Panc1 (cell line): ENCODE results near the gene ZNF431. TPM values are rescaled to one million over a fixed set of nuclear protein-coding genes. Genes with fewer than 3 reads are reported as not detected.

ENCODE experiments used
- ATAC-seq: fragments of 200-7000 bp; cut with Tn5 transposase; 2 replicates; pipeline ENCODE4 v1.9.1; 2020; ENCODE audit warnings: mild to moderate bottlenecking, moderate library complexity
- BruUV-seq: library from RNA; stranded (reverse); fragments of 400-500 nt; replicated peaks from 2 replicates; lab custom pipeline; 2021; lab: Mats Ljungman, UMichigan
- CTCF ChIA-PET: fragments of 300-600 bp; sonication (Branson Sonifier 250); formaldehyde crosslinking; loops from one replicate; lab custom pipeline; 2022; ENCODE audit warnings: antibody characterized with exemption; lab: Charles Lee
- POLR2A ChIA-PET: fragments of 300-600 bp; sonication (Branson Sonifier 250); formaldehyde crosslinking; loops from one replicate; lab custom pipeline; 2022; ENCODE audit warnings: antibody characterized with exemption; lab: Charles Lee
- DNase-seq: peaks from one replicate; pipeline ENCODE4 v3.0.0-alpha.2; 2010; ENCODE audit warnings: low read depth, low spot score
- H3K27ac ChIP-seq: 2 replicates; pipeline ENCODE4 v1.5.1; 2011; ENCODE audit warnings: mild to moderate bottlenecking, low read length, inconsistent platforms
- H3K27me3 ChIP-seq: fragments of 200-500 bp; sonication (Bioruptor generic); 2 replicates; pipeline ENCODE4 v1.6.0; 2014; ENCODE audit warnings: low read length, inconsistent platforms; ENCODE audit not compliant: control insufficient read depth, insufficient read depth
- H3K36me3 ChIP-seq: fragments of 200-500 bp; sonication (Bioruptor generic); 2 replicates; pipeline ENCODE4 v1.5.1; 2014; ENCODE audit warnings: inconsistent platforms, mild to moderate bottlenecking, low read length, moderate library complexity; ENCODE audit not compliant: control insufficient read depth, insufficient read depth
- H3K4me1 ChIP-seq: 2 replicates; pipeline ENCODE4 v1.5.1; 2011; ENCODE audit warnings: inconsistent platforms, mild to moderate bottlenecking, low read length, moderate library complexity; ENCODE audit not compliant: control insufficient read depth, insufficient read depth
- H3K4me3 ChIP-seq, 2 experiments: 2 replicates each; pipeline ENCODE4 v1.5.1; 2011 to 2012; ENCODE audit warnings: low read depth in 2 of 2, low read length in 2 of 2, mild to moderate bottlenecking in 2 of 2, inconsistent platforms in 1 of 2, moderate library complexity in 1 of 2
- H3K9me3 ChIP-seq: fragments of 200-500 bp; sonication (Bioruptor generic); 2 replicates; pipeline ENCODE4 v1.5.1; 2014; ENCODE audit warnings: low read depth, mild to moderate bottlenecking, inconsistent platforms, low read length, moderate library complexity; ENCODE audit not compliant: control insufficient read depth, insufficient read depth
- CTCF ChIP-seq: fragments of 450-650 bp; IDR thresholded peaks from 2 replicates; pipeline ENCODE4 v1.5.1; 2017; ENCODE audit warnings: mild to moderate bottlenecking
- POLR2AphosphoS5 ChIP-seq: IDR thresholded peaks from 2 replicates; pipeline ENCODE4 v1.6.1; 2012; ENCODE audit warnings: mild to moderate bottlenecking, low read depth, low read length, moderate library complexity
- REST ChIP-seq, 2 experiments: IDR thresholded peaks; 2 replicates each; pipeline ENCODE4 v1.6.1; 2011 to 2012; ENCODE audit warnings: low read depth in 2 of 2, control low read depth in 1 of 2, low read length in 1 of 2, mild to moderate bottlenecking in 1 of 2, moderate library complexity in 1 of 2; ENCODE audit not compliant: insufficient read depth in 1 of 2
- SIN3A ChIP-seq: IDR thresholded peaks from 2 replicates; pipeline ENCODE4 v1.6.1; 2012; ENCODE audit warnings: low read depth, mild to moderate bottlenecking, low read length, moderate library complexity, borderline replicate concordance; ENCODE audit not compliant: insufficient read depth
- TCF7L2 ChIP-seq: IDR thresholded peaks from 2 replicates; pipeline ENCODE4 v1.6.1; 2011; ENCODE audit warnings: mild to moderate bottlenecking, low read depth, low read length, inconsistent platforms
- in situ Hi-C: cut with HindIII; loops from 2 replicates; pipeline ENCODE4 v1.10.0; 2016; ENCODE audit warnings: low sequenced_read_pairs, low pct_unique_long_range_greater_than_20kb
- intact Hi-C: fragments of 100-400 bp; cut with micrococcal nuclease; formaldehyde crosslinking; loops from one replicate; pipeline ENCODE4 v1.10.0; 2022; ENCODE audit not compliant: unreplicated experiment
- total RNA-seq: library from RNA; stranded (reverse); gene quantifications from one replicate; pipeline ENCODE4 v1.2.1, GENCODE V29; 2021; ENCODE audit not compliant: unreplicated experiment

The ZNF431 gene
- total RNA-seq, 1 experiment from 2014 or later = 10.8 TPM

GRCh38 chr19:21149877-21150276, 8.0 kb downstream of the ZNF431 start:
- ChIA-PET CTCF (no interaction called here), POLR2A (no interaction called here)
- H3K27me3 ChIP-seq = no peaks in the 10 kb centered on the region
- H3K36me3 ChIP-seq = peaks cover 7% of the 10 kb centered on the region; the same call in 1 of the 2 replicates
- DNase-seq = no peak
- in situ Hi-C loops = loop anchor here (5.0 kb wide), 1 partner anchor 63 kb away; no protein-coding TSS in a partner anchor
- intact Hi-C loops = no loop called here
- TF ChIP-seq REST (IDR thresholded peaks at IDR 0.05; ENCODE audit: insufficient read depth in 1 of 2, low read depth in 2 of 2, low read length in 1 of 2) (no peak), TCF7L2 (no peak), SIN3A (no peak), POLR2AphosphoS5 (no peak), CTCF (no peak)
- no peak for ATAC-seq
- no peaks in the 10 kb centered on the region for H3K4me1 ChIP-seq
- BruUV-seq = no TSS peak
- H3K4me3 ChIP-seq = no peak overlapping the region
- 0 out of 2 replicates have a peak, but pooled peaks cover 3% of the 10 kb centered on the region for H3K9me3 ChIP-seq
- no peak overlapping the region for H3K27ac ChIP-seq

GRCh38 chr19:21151460-21151859, 9.6 kb downstream of the ZNF431 start:
- no peaks in the 10 kb centered on the region for H3K27me3 ChIP-seq
- TF ChIP-seq REST (IDR thresholded peaks at IDR 0.05; ENCODE audit: insufficient read depth in 1 of 2, low read depth in 2 of 2, low read length in 1 of 2) (no peak), SIN3A (no peak), TCF7L2 (no peak), CTCF (no peak), POLR2AphosphoS5 (no peak)
- 0 out of 2 replicates have a peak, but pooled peaks cover 3% of the 10 kb centered on the region for H3K9me3 ChIP-seq
- DNase-seq = no peak
- peaks cover 7% of the 10 kb centered on the region; the same call in 1 of the 2 replicates for H3K36me3 ChIP-seq
- no peak for ATAC-seq
- no peaks in the 10 kb centered on the region for H3K4me1 ChIP-seq
- CTCF ChIA-PET = no interaction called here
- intact Hi-C loops = no loop called here
- no peak overlapping the region for H3K27ac ChIP-seq
- H3K4me3 ChIP-seq = no peak overlapping the region
- no TSS peak for BruUV-seq
- POLR2A ChIA-PET = no interaction called here
- in situ Hi-C loops = no loop called here
